HG02973 (cell line): ENCODE measurements around the gene SMG6.
"Not testable (repeated sequence)": the region's sequence is repeated elsewhere in the genome, so short reads cannot be mapped to it uniquely, and the experiment has no call there.

Experiments
- ATAC-seq: cut with Tn5 transposase; IDR thresholded peaks from one replicate; pipeline ENCODE4 v1.9.1; 2021; ENCODE audit warnings: moderate library complexity; ENCODE audit not compliant: unreplicated experiment

SMG6 gene

GRCh38 chr17:2207815-2208515 lies 95.6 kb downstream of the SMG6 start:
- ATAC-seq, result no peak

DNA sequence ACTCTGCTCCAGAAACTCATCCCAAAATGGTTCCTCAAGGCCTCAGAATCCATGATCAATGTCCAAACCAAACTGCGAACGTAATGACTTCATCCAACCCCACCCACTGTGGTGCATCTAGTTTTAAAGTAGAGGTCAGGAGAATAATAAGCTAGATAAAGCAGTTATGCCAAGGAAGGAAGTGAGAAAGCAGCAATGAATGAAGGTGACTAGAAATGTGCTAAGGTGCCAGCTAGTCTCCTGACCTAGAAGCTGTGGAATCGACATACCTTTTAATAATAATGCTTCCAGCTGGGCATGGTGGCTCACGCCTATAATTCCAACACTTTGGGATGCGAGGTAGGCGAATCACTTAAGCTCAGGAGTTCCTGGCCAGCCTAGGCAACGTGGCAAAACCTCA lies 99.2 kb downstream of the SMG6 start:
- no peak for ATAC-seq

GRCh38 chr17:2203818-2204217 lies 99.8 kb downstream of the SMG6 start:
- no peak for ATAC-seq

DNA sequence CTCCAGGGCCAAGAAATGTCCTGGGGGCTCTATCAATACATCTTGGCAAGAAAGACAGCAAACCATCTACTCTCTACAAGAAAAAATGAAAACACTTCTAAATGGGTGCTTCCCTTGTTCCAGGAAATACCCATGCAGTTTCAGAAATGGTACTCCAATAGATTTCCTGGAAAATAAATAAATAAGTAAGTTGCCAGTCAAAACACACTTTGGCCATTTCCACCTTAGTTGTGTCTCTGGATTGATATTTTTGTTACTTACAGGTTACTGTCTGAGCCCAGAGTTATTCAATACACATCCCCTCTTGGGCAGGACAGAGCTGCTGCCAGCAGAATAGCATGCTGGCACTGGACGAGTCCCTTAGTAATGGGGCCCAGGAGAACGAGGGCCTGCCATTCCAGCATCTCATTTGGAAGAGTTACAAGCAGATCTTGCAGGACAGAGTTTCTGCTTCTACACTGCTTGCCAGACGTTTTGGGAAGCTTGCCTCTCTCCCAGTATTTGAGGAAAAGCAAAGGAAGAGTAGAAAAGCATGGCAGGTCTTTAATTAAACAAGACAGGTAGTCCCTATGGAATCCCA lies 100.5 kb downstream of the SMG6 start:
- ATAC-seq, result no peak

DNA sequence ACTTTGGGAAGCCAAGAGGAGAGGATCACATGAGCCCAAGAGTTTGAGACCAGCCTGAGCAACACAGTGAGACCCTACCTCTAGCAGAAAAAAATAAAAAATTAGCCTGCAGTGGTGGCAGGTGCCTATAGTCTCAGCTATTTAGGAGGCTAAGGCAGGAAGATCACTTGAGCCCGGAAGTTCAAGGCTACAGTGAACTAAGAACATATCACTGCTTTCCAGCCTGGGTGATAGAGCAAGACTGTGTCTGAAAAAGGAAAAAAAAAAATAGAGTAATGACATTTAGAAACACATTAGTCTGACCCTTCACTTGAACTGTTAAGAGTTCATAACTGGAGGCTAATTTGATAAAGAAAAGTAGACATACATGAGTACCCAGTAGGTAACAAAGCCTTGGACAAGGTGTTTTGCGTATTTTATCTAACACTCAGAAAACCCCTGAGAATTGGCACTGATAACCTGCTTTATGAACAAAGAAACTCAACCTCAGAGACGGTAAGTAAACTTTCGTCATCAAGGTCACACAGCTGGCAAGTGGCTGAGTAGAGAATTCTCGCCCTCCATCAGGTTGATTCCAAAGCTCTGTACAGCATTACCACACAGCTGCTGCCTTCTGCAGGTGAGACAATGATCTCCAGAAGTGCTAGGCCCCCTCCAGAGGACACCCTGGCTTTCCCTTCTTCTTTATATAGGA lies 101.1 kb downstream of the SMG6 start:
- ATAC-seq, result no peak

DNA sequence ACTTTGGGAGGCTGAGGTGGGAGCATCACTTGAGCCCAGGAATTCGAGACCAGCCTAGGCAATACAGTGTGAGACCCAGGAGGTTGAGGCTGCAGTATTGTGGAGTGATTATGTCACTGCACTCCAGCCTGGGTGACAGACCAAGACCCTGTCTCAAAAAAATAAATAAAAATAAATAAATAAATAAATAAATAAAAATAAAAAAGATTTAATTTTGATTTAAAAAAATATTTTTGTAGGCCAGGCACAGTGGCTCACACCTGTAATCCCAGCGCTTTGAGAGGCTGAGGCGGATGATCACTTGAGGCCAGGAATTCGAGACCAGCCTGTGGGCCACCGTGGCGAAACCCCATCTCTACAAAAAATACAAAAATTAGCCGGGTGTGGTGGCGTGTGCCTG lies 104.2 kb downstream of the SMG6 start:
- not testable (repeated sequence) for ATAC-seq

DNA sequence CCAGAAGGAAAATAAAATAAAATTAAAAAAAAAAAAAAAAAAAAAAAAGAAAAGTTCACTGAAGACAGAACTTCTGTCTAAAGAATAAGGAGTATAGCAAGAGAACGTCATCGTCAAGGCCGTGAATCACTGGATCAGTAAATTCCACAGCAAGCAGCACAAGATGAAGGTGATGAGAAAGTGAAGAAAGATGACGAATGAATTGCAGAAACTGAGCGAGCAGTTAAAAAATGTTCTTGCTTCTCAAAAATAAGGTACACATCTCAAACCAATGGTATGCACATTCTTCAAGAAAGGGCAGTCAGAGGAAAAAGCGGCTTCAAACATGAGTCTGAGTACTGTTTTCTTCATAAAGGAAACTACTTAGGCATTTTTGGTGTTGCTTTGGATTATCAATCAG lies 104.7 kb downstream of the SMG6 start:
- ATAC-seq, result no peak

GRCh38 chr17:2197271-2197670 lies 106.3 kb downstream of the SMG6 start:
- no peak for ATAC-seq

DNA sequence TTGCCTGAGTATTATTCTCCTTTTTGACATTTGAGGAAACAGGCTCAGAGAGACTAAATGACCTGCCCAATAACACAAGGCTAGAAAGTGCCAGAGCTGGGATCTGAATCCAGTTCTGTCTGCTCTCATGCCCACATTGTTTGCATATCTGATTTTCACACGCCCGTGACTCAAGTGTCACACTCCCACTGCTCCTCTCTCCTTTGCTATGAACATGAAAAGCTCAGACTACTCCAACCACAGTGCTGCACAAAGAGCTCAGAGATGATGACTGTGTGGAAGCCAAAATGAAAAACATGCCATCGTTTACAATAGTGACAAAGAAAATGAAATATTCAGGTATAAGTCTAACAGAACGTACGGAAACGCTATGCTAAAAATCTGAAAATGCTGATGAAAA lies 107.9 kb downstream of the SMG6 start:
- ATAC-seq, result peak; percentile 60

DNA sequence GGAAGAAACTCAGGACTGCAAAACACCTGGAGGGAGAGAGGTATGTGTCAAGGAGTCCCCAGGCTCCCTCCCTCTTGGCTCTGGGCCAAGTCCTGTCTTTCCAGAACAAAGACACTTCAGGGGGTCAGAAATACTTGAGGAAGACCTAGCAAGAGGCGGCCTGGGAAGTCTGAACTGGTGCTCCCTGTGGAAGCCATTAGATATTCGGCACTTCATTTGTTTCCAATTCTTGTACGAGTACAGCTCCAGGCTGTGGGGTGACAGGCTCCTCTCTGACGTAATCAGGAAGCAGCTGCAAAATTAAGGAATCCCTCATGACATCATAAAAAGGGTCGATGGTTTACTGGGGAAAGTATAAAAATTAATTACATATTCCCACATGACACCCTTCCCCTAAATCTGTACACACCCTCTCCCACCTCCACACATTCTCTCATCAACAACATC lies 108.7 kb downstream of the SMG6 start:
- no peak for ATAC-seq

DNA sequence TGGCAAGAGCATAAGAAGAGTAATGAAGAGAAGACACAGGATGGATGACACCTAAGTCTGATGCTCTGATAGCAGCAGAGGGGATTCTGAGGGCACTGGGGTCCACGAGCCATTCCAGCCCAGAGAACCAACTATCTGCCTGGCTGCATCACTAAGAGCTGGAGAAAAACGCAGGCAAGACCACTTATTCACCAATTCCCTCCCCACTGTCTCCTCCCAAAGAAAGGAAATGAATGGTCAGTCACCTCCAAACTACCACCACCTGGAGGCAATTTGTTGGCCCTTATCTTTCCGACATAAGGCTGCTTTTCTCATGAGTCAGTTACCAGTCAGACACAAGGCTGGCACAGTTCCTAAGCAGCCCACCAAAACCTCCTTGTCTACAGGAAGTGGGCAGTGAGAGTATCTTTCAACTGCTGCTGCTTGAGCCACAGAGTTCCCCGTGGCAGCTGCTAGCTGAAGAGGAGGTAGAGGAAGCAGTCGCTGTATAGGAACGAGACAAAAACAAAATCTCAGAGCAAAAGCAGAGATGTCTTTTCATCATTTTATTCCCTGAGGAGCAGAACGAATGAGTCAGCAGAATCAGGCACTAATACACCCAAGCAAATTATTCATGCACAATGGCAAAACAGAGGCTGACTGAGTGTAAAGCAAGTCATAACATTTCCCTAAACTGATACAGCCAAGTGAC lies 111.1 kb downstream of the SMG6 start:
- ATAC-seq, result no peak

DNA sequence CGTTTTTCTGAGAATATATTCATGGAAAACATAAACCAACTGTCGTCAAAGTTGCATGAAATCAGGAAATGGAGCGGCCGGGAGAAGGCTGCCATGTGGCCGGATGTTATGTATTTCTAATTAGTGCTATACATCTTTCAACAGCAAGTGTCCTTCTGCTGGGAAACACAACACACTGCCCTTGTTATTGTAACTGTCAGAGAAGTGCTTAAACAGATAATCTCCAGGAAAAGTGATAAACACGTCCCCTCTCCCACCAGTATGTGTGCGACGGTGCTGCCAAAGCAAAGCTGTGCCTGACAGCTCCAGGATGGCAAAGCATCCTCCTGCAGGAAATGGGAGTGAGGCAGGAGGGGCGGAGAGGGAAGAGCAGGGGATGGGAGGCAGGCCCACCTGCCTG lies 111.8 kb downstream of the SMG6 start:
- no peak for ATAC-seq

DNA sequence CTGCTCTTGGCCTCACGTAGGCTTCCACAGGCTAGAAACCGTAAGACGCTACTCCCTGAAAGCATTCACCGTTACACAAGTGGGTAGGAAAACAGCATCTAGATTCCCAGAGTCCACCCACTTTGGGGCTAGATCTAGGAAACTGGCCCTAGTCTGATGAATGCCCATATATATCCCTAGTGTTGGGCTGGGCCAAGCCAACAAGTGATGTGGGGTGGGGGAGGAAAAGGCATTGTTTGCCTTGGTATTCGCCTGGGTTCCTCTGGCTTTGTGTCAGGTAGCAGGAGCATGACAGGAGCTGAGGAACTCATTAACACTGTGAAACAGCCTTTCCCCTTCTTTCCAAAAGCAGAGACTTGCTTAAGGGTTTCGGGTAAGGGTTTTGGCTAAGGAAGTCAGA lies 112.4 kb downstream of the SMG6 start:
- ATAC-seq, result no peak

DNA sequence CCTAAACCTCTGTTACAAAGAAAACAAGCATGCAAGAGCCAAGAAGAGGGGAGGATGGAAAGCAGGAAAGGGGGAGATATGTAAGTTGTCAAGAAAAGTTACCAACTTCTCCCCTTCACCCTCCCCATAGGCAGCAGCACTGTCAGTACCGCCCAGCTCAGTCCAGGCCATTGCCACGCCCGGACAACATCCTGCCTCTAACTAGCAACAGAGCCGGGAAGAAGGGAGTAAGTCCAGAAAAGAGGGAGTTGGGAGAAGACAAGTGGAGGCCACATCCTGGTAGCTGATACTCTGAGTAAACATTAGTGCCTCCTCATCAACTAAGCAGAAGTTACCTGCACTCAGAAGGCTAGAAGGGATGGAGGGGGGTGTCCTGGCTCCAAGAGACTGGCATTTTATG lies 113.6 kb downstream of the SMG6 start:
- ATAC-seq, result no peak

DNA sequence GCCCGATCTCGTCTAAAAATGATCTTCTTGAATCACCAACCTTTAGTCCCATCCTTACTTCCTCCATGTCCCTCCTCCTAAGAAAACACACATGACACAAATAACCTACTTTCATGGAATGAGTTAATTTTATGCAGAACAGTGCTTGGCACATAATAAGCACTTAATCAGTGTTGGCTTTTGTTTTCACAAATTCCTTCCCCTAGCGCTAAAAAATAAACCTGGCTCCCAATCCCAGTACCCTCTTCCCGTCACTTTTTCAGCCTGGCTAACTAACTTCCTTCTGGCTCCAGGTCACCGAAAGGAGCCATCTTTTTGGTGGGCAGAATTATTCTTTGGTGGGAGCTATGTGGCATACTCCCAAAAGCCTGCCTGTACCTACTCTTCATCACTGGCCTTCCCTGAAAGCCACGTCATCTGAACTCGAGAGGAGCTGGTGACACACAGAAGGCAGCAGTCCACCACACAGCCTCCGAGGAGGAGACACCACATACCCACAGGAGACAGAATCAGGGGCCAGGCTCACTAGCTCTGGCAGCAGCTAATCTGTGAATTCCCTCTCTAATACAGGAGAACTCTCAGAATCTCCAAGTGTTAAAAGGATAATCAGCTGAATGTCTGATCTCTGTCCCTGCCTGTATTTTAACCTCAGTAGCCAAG lies 114.5 kb downstream of the SMG6 start:
- ATAC-seq, result no peak

- no peak for ATAC-seq
Observed at GRCh38 chr17:2187758-2188157, 115.8 kb downstream of the SMG6 start.

DNA sequence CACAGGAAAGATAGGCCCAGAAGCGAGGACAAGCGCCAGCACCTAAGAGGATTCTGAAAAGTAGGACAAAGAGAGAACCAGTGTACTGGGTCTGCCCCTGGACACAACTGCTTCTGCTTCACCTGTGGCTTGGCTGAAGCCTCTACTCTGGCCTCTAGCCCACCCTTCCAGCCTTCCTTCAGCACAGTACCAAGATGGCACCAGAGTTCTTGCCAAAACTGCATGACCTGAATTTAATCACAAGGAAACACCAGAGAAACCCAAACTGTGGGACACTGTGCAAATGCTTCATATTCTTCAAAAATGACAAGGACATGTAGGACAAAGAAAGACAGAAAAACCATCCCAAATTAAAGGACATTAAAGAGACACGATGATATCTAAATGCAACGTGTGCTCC lies 116.6 kb downstream of the SMG6 start:
- no peak for ATAC-seq

DNA sequence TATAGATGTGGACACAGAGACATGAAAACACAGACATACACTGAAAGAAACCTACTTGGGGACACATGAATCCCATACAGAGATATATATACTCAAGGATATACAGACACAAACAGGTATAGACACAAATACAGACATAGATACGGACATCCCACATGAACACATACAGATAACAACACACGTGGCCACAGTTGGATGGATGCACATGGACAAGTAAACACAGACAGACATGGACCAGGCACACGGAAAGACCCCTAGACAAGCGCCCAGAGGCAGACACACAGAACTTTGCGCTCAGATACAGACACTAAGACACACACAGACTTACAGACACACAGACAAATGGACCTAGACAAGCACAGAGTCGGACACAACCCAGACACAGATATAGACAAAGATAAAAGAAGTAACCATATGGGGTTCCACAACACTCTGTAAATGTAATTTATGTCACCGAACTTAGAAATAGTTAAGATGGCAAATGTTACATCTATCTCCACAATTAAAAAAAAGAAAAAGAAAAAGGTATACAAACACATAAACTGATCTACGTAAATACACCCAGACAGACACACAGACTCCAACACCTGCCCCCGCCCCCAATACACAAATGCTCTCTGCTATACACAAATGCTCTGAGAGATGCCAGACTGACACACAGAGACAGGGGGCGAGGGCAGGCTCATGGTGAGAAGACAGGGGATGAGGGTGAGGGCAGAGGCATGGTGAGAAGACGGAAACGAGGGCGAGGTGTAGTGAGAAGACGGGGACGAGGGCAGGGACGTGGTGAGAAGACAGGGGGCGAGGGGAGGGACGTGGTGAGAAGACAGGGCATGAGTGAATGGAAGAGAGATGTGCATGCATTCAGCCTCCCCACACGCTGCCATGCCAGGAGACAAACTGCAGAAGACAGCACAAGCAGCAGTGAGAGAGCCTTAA lies 118.3 kb downstream of the SMG6 start:
- no peak for ATAC-seq

- no peak for ATAC-seq
Observed at GRCh38 chr17:2183346-2183745, 120.2 kb downstream of the SMG6 start.

DNA sequence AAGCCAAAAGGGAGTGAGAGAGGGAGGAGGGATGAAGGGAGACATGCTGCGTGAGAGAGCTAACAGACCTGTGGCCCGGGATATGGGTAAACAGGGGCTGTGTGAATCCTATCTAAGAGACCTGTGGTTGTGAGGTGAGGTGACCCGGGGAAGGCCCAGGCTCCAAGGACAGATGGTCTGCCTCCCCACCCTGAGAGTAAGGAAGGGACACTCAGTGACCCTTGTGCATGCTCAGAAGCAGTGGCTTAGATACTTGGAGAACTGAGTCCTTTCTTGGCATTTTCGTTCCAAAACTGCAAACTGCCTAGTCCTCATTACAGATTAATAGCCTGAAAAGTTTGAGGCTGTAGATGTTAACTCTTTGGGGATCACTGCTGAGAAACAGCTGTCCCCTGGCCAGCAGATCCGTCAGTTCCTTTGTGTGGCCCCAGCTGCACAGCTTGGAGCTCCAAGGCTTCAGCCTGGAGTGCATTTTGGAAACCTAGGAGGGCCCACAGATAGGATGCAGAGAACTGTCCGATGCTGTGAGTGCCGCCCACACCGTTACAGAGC lies 121.6 kb downstream of the SMG6 start:
- no peak for ATAC-seq
